ENCODE measurements around the gene SASH1. TPM values are rescaled to one million over a fixed set of nuclear protein-coding genes. Genes with fewer than 3 reads are reported as not detected.

Gene SASH1
- total RNA-seq, 3 donors from 2014 or later = 0.30 to 0.58 (median 0.46) TPM

DNA sequence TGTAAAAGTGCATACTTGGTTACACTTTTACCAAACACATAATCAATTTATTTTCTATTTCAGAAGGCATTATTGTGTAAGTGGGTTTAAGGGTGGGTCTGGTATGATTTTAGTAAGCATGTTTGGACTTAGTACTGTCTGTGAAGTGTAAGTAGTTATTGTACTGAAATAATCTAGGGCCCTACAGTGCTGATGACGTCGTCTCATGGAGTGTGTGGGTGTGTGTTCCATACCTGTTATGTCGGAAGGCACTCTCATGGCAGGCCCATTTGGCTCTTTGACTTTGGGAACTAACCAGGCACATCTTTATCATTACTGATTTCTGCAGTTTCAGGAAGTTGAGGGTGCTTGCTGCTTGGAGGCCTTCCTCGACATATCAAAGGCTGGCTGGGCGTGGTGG is 155.1 kb downstream of the SASH1 start:
- Mint-ChIP-seq H3K36me3 (ENCODE audit: insufficient read depth) (no peaks in the 10 kb centered on the region), H3K9me3 (no peaks in the 10 kb centered on the region), H3K27me3 (ENCODE audit: low read depth) (peaks cover 12% of the 10 kb centered on the region), H3K4me3 (no peak overlapping the region), H3K4me1 (ENCODE audit: low read depth) (no peaks in the 10 kb centered on the region)
- no peak for DNase-seq
- ATAC-seq = no peak

- DNase-seq = no peak
- Mint-ChIP-seq H3K9me3 (no peaks in the 10 kb centered on the region), H3K27me3 (ENCODE audit: low read depth) (peaks cover 14% of the 10 kb centered on the region), H3K4me1 (ENCODE audit: low read depth) (no peaks in the 10 kb centered on the region), H3K4me3 (no peak overlapping the region), H3K36me3 (ENCODE audit: insufficient read depth) (no peaks in the 10 kb centered on the region)
- ATAC-seq = no peak
Observed at GRCh38 chr6:148500402-148500801, 157.8 kb downstream of the SASH1 start.

DNA sequence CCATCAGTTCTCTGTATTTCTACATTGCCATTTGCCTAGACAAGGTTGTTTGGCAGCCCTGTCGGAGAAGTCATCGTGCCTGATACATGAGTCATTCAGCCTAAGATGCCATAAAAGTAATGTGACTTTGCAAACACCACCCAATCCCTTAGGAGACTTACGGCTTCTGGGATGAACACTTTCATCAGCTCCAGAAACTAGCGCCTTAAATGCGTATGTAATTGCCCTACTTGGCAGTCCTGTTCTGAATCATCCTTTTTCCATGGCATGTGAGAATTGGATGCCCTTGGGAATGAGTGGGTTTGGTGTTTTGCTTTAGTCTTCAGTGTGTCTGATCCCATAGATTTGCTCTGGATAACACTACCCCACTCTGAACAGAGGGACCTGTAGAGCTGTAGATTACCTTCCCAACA is 158.5 kb downstream of the SASH1 start:
- Mint-ChIP-seq H3K4me3 (no peak overlapping the region), H3K27me3 (ENCODE audit: low read depth) (peaks cover 14% of the 10 kb centered on the region), H3K4me1 (ENCODE audit: low read depth) (no peaks in the 10 kb centered on the region), H3K36me3 (ENCODE audit: insufficient read depth) (no peaks in the 10 kb centered on the region), H3K9me3 (no peaks in the 10 kb centered on the region)
- ATAC-seq = no peak
- no peak for DNase-seq

- DNase-seq (no peak), ATAC-seq (no peak)
- H3K27me3 Mint-ChIP-seq (ENCODE audit: low read depth) = peaks cover 21% of the 10 kb centered on the region
- no peaks in the 10 kb centered on the region for H3K4me1 Mint-ChIP-seq (ENCODE audit: low read depth)
- no peaks in the 10 kb centered on the region for H3K36me3 Mint-ChIP-seq (ENCODE audit: insufficient read depth)
- no peaks in the 10 kb centered on the region for H3K9me3 Mint-ChIP-seq
- no peak overlapping the region for H3K4me3 Mint-ChIP-seq
Observed at GRCh38 chr6:148502083-148502772, 159.6 kb downstream of the SASH1 start.

- H3K36me3 Mint-ChIP-seq (ENCODE audit: insufficient read depth) = no peaks in the 10 kb centered on the region
- no peaks in the 10 kb centered on the region for H3K4me1 Mint-ChIP-seq (ENCODE audit: low read depth)
- no peak overlapping the region for H3K4me3 Mint-ChIP-seq
- H3K9me3 Mint-ChIP-seq = no peaks in the 10 kb centered on the region
- peaks cover 23% of the 10 kb centered on the region for H3K27me3 Mint-ChIP-seq (ENCODE audit: low read depth)
- ATAC-seq (no peak), DNase-seq (no peak)
Observed at GRCh38 chr6:148502773-148503135, 160.1 kb downstream of the SASH1 start.

DNA sequence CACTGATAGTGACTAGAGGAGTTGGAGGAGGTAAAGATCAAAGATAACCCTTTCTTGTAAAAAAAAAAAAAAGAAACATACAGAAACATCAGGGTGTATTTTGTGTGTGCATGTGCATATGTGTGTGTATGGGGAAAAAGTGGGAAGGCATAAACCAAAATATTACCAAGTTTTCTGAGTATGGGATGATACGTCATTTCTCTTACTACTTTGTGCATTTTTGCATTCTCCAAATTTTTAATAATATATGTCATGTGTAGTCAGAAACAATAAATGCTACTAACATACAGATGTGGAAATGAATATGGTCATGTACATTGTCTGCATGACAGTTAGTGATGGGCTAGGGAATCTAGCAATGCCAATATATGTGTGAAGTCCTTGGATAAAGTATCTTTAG is 161.1 kb downstream of the SASH1 start:
- Mint-ChIP-seq H3K27me3 (ENCODE audit: low read depth) (peaks cover 27% of the 10 kb centered on the region), H3K4me3 (no peak overlapping the region), H3K4me1 (ENCODE audit: low read depth) (no peaks in the 10 kb centered on the region), H3K36me3 (ENCODE audit: insufficient read depth) (no peaks in the 10 kb centered on the region), H3K9me3 (no peaks in the 10 kb centered on the region)
- ATAC-seq = no peak
- DNase-seq = no peak

- H3K9me3 Mint-ChIP-seq = no peaks in the 10 kb centered on the region
- ATAC-seq (no peak), DNase-seq (no peak)
- H3K4me1 Mint-ChIP-seq (ENCODE audit: low read depth) = no peaks in the 10 kb centered on the region
- H3K27me3 Mint-ChIP-seq (ENCODE audit: low read depth) = peaks cover 26% of the 10 kb centered on the region
- H3K36me3 Mint-ChIP-seq (ENCODE audit: insufficient read depth) = no peaks in the 10 kb centered on the region
- no peak overlapping the region for H3K4me3 Mint-ChIP-seq
Observed at GRCh38 chr6:148507774-148508173, 165.1 kb downstream of the SASH1 start.

DNA sequence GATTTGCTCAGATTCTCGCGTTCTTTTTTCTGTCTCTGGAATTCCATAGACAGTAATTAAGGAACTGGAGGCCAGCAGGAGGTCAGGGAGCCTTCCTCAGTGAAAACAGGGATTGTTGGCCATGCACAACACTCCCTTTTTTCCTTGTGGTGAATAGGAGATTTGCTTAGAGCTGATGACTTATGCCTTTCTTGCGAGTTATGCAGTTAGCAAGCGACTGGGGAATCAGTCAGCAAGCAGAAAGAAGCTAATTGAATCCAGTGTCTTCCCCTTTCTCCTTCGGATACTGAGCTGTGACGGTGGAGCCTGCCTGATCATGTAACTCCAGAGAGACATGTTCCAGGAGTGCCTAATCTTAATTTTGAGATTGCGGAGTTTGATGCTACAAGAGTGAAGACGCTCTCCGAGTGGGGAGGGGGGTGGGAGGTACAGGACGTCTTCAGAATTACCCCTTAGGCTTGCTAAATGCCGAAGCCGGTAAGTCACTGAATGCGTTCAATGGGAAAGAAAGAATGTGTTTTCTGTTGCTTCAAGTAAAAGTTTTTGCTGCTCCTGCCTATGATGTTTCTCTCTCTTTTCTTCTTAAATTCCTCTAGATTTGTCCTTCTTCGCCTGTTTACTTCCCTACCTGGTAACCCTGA is 165.9 kb downstream of the SASH1 start:
- peaks cover 30% of the 10 kb centered on the region for H3K27me3 Mint-ChIP-seq (ENCODE audit: low read depth)
- H3K36me3 Mint-ChIP-seq (ENCODE audit: insufficient read depth) = no peaks in the 10 kb centered on the region
- no peak overlapping the region for H3K4me3 Mint-ChIP-seq
- DNase-seq = no peak
- H3K4me1 Mint-ChIP-seq (ENCODE audit: low read depth) = no peaks in the 10 kb centered on the region
- no peak for ATAC-seq
- no peaks in the 10 kb centered on the region for H3K9me3 Mint-ChIP-seq

- Mint-ChIP-seq H3K36me3 (ENCODE audit: insufficient read depth) (no peaks in the 10 kb centered on the region), H3K4me1 (ENCODE audit: low read depth) (no peaks in the 10 kb centered on the region), H3K27me3 (ENCODE audit: low read depth) (peaks cover 36% of the 10 kb centered on the region), H3K4me3 (no peak overlapping the region), H3K9me3 (no peaks in the 10 kb centered on the region)
- ATAC-seq = no peak
- no peak for DNase-seq
Observed at GRCh38 chr6:148509119-148509799, 166.6 kb downstream of the SASH1 start.

DNA sequence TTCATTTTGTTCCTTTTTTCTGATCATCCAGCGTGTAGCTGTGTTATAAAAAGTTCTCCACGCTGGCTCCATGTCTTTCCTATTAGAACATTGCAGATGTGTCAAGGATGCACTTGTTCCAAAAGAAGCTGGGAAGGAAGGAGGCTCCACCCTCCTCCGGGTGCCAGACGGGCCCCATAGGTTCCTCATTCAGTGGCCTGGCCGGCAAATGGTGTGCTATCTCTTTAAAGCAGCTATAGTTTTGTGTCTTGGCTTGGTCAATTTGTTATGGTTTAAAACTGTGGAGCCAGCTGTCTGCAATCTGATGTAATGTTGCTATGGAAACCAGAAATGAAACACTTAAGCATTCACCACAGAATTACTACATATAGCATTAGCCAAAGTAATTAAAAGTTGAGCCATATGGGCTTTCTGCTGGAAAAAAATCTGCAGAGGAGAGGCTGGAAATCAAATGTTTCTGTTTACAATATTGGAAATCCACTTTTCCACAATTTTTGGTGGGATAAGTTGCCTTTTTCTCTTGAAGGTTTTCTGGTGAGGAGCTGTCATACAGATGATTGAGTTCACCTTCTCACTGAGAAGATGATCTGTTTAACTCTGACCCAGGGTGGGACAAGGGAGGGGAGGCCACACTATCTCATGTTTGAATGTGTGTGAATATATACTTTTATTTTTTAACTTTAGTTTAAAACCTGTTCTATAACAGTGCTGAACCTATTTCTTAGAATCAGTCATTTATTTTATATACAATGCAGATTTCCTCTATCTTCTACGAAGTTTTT is 167.4 kb downstream of the SASH1 start:
- Mint-ChIP-seq H3K9me3 (no peaks in the 10 kb centered on the region), H3K4me1 (ENCODE audit: low read depth) (no peaks in the 10 kb centered on the region), H3K4me3 (no peak overlapping the region), H3K36me3 (ENCODE audit: insufficient read depth) (no peaks in the 10 kb centered on the region), H3K27me3 (ENCODE audit: low read depth) (peaks cover 35% of the 10 kb centered on the region)
- no peak for DNase-seq
- no peak for ATAC-seq

GRCh38 chr6:148513145-148514071 is 170.8 kb downstream of the SASH1 start:
- Mint-ChIP-seq H3K36me3 (ENCODE audit: insufficient read depth) (no peaks in the 10 kb centered on the region), H3K4me1 (ENCODE audit: low read depth) (no peaks in the 10 kb centered on the region), H3K9me3 (no peaks in the 10 kb centered on the region), H3K4me3 (no peak overlapping the region), H3K27me3 (ENCODE audit: low read depth) (peaks cover 29% of the 10 kb centered on the region)
- ATAC-seq (no peak), DNase-seq (no peak)

DNA sequence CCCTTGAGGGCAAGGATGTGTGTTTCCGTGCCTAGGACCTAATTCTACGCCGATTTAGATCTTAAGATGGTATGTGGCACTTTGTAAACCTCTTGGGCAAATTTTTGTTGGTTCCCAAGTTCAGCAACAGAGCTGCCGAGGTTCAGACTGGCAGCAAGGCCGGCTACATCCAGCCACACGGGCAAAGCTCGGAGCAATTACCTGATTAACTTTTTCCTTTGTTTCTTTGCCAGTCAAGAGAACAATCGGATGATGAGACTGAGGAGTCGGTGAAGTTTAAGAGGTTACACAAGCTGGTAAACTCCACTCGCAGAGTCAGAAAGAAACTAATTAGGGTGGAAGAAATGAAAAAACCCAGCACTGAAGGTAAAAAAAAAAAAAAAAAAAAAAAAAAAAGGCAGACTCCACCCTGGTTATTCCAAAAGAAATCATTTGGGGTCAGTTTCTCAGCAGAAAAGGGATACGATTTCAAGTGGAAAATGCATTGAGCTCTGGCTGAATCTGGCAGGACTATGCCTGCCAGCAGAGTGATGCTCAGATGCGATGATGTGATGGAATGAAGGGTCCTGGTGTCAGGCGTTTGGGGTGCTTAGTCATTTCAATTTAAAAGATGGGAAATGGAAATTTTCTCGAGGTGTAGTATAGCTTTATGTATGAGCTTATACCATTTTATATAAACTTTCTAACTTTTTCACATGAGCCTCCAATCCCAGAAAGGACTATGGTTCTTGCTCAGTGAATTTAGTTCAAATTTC is 171.6 kb downstream of the SASH1 start:
- no peak for DNase-seq
- no peak for ATAC-seq

GRCh38 chr6:148516217-148516616 is 173.6 kb downstream of the SASH1 start:
- ATAC-seq (no peak), DNase-seq (no peak)
- no peaks in the 10 kb centered on the region for H3K36me3 Mint-ChIP-seq (ENCODE audit: insufficient read depth)
- peaks cover 22% of the 10 kb centered on the region for H3K27me3 Mint-ChIP-seq (ENCODE audit: low read depth)
- H3K4me1 Mint-ChIP-seq (ENCODE audit: low read depth) = peaks cover 4% of the 10 kb centered on the region
- H3K4me3 Mint-ChIP-seq = no peak overlapping the region
- H3K9me3 Mint-ChIP-seq = no peaks in the 10 kb centered on the region

More for the DNA sequence above, 171.6 kb downstream of the SASH1 start:
- Mint-ChIP-seq H3K4me3 (no peak overlapping the region), H3K4me1 (ENCODE audit: low read depth) (no peaks in the 10 kb centered on the region), H3K9me3 (no peaks in the 10 kb centered on the region), H3K27me3 (ENCODE audit: low read depth) (peaks cover 23% of the 10 kb centered on the region), H3K36me3 (ENCODE audit: insufficient read depth) (no peaks in the 10 kb centered on the region)
